GM19193 (cell line): Measurements from ENCODE around the gene MMP15.

Experiments
- POLR2A ChIP-seq: IDR thresholded peaks from 4 replicates; pipeline ENCODE4 v1.6.1; 2011; ENCODE audit not compliant: insufficient read depth, insufficient read length; ENCODE audit errors: extremely low read depth

The MMP15 gene

DNA sequence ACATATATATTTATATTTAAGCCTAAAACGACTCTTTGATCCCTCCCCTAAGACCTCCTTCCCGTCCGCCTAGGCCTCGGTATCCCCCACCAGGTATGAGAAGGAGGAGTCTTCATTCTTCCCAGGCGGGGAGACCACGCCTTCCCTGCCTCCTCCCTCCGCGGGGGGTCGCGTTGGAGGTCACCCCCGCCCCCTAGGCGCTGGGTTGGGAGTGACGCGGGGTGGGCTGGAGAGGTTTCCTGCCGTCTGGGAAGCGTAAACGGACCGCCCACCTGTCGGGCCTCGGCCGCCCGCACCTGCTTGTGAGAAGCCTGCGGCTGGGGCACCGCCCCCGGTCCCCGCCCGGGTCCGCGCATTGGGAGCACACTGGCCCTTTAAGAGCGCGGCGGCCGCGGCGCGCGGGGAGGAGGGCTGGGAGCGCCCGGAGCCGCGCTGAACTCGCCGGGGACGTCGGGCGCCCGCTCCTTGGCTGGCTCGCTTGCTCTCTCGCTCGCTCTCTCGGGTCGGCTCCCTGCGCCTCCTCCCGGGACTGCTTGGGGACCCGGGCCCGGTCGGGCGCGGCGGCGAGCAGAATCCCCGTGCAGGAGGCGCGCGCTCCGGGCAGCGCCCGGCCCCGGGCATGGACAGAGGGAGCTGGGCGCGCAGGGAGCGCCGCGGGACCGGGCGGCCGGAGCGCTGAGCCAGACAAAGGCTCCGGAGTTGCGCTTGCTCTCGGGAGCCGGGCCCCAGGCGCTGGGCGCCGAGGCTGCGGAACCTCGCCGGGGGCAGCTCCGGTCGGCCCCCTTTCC, at the start of gene MMP15:
TSS of gene MMP15 (plus strand) at position 404 of the 788 bp plus-strand sequence. CDS start 597 bp downstream, outside the sequence.
- TF ChIP-seq POLR2A: no peak

DNA sequence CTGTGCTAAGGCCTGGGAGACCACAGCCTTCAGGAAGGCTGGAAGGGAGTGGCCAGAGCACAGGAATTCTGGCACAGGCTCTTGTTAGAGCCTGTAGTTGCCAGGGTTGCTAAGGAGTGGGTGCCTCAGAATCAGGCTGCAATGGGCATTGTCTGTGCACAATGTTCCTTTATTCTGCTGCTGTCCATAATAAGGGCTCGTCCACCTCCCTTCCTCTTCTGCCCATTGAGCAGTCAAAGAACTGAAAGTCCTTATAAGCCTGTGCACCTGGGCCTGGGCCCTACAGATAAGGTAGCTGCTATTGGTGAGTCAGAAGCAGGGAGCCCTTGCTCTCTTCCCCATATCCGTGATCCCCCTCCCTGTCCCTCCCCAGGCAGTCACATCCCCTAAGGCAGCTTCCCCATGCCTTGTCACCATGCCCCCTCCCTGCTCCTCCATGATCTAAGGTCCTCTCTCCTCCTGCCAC, 49.2 kb upstream of the MMP15 start:
- TF ChIP-seq POLR2A: no peak

DNA sequence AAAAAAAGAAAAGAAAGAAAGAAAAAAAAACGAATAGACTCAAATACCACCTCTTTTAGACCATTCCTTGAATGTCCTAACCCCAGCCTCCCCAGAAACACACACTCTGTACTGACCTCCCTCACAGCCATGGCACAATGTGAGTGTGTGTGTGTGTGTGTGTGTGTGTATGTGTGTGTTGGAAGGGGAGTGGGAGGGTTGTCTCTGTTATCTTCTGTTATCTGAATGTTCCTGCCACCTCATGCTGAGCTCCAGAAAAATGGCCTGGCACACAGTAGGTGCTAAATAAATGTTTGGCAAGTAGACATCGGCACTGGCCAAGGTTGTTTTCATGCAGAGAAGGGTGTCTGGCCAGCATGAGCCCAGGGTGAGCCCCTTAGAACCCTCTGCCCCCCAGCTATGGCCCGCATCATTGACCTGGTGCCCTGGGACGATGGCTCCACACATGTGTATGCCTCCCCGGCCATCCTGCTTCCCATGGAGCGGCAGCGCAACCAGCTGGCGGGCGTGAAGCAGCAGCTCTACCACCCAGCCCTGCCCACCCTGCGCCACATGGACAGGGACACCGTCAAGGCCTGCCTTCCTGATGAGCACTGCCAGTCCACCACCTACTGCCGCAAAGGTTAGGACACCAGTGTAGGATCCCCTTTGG, 48.0 kb upstream of the MMP15 start:
- no peak for TF ChIP-seq POLR2A

DNA sequence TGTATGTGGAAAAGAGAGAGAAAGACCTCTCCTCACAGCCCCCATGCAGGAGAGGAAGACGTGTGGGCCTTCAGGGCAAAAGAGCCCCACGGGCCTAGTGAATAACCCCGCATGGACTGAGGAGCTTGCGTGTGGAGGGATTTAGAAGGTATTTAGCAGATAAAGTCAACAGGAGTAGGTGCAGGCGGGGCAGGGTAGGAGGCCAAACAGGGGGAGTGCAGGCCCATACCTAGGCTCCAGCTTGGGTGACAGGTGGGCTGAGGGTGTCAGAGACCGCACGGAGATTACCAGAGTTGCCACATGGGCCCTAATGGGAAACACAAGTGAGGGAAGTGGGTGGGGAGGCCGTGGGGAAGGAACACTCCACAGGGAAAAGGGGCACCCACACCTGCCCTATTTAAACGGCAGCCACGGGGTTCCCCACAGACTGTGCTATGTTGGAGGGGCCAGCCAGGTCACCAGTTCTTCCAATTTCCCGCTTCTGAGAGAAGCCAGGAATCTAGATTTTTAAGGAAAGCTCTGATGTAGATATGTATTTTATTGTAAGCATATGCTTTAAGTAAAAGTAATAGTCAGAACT, 46.5 kb upstream of the MMP15 start:
- TF ChIP-seq POLR2A: no peak

GRCh38 chr16:57981636-57982035, 43.9 kb upstream of the MMP15 start:
- no peak for TF ChIP-seq POLR2A

DNA sequence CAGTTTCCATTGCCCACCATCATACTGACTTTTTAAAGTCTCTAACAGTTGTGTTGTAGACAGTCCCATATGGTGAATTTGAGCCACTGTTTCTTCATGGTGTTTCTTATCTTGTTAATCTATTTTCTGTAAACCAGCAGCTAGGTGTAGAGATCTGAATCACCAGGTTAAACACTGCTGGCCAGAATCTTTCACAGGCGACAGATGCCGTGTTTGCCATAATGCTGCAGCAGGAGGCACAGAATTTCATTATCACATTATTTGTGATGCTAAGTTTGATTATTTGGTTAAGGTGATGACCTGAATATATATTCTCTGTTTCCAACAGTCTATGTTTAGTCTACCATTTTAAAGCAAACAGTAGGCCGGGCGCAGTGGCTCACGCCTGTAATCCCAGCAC, 43.2 kb upstream of the MMP15 start:
- TF ChIP-seq POLR2A: no peak

- TF ChIP-seq POLR2A: no peak
Measured at GRCh38 chr16:57984443-57985203, 40.9 kb upstream of the MMP15 start.

GRCh38 chr16:57985204-57986181, 40.1 kb upstream of the MMP15 start:
- no peak for TF ChIP-seq POLR2A

DNA sequence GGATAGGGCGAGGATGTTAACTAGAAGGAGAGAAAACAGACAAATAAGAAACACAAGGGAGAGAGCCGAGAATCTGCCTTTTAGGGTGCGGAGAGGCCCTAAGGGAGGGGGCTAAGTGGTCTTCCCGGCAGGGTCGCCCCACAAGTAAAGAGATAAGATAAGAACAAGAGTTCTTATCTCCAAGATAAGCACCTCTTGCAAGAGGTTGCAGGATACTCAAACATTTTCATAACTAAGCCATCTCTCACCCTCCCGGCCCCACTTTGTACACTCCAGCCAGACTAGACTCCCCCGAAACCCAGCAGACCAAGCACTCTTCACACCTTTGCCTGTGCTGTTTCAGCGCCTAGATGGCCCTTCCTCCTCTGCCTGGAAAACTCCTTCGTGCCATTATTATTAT, 39.4 kb upstream of the MMP15 start:
- TF ChIP-seq POLR2A: no peak

- TF ChIP-seq POLR2A: no peak
Measured at GRCh38 chr16:57987441-57988177, 37.9 kb upstream of the MMP15 start.

DNA sequence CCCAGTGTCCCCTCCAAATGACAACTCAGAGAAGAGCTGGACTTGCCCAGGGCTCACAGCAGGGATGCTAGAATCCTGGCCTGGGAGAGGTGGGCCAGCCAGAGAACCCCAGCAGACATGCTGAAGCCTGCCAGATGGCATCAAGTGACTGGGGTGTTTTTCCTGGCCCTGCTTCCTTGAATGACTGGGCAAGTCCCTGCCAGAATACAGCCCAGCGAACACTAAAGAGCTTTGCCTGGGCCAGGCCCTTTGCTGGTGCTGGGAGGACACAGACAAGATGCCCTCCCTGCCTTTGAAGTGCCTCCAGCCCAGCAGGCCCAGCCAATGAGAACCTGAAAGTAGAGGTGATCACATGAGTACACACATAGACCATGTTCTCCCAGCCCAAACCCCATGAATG, 36.6 kb upstream of the MMP15 start:
- TF ChIP-seq POLR2A: no peak

GRCh38 chr16:57991551-57992059, 33.9 kb upstream of the MMP15 start:
- TF ChIP-seq POLR2A: no peak

GRCh38 chr16:57992084-57992483, 33.5 kb upstream of the MMP15 start:
- no peak for TF ChIP-seq POLR2A
